ENCODE data around the gene ZBTB48.

ZBTB48 gene

DNA sequence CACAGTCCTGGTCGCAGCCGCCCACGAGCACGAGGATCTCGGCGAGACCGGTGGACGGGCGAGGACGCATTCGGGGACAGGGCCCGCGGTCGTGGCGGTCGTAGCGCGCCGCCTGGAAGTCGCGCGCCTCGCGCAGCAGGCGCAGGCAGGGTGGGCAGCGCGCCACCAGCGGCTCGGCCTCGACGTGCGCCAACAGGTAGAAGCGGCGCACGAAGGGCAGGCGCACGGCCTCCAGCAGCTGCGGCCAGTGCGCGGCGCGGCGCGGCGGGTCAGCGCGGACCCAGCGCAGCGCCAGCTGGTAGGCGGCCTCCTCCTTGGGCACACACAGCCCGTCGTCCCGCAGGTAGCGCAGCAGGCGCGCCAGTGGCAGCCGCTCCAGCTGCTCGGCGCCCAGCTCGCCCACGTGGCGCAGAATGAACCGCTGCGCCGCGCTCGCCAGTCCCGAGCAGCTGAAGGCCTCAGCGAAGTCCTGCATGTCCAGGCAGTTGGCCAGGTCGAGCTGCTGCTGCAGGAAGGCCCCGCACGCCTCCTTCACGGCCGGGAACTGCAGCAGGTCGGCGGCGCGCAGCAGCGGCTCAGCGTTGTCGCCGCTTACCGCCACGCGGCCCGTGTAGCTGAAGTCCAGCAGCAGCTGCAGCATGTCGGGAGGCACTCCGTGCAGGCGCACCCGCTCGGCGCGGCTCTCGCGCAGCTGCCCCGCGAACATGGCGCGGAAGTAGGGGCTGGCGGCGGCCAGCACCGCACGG is 22.3 kb downstream of the ZBTB48 start:
- DNase-seq (ENCODE audit: insufficient read length, low spot score) (no peak), FAIRE-seq (no peak)
- TF ChIP-seq, protein P1, sequence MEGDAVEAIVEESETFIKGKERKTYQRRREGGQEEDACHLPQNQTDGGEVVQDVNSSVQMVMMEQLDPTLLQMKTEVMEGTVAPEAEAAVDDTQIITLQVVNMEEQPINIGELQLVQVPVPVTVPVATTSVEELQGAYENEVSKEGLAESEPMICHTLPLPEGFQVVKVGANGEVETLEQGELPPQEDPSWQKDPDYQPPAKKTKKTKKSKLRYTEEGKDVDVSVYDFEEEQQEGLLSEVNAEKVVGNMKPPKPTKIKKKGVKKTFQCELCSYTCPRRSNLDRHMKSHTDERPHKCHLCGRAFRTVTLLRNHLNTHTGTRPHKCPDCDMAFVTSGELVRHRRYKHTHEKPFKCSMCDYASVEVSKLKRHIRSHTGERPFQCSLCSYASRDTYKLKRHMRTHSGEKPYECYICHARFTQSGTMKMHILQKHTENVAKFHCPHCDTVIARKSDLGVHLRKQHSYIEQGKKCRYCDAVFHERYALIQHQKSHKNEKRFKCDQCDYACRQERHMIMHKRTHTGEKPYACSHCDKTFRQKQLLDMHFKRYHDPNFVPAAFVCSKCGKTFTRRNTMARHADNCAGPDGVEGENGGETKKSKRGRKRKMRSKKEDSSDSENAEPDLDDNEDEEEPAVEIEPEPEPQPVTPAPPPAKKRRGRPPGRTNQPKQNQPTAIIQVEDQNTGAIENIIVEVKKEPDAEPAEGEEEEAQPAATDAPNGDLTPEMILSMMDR (IDR thresholded peaks at IDR 0.05; ENCODE audit: insufficient read depth, missing control alignments) = no peak

DNA sequence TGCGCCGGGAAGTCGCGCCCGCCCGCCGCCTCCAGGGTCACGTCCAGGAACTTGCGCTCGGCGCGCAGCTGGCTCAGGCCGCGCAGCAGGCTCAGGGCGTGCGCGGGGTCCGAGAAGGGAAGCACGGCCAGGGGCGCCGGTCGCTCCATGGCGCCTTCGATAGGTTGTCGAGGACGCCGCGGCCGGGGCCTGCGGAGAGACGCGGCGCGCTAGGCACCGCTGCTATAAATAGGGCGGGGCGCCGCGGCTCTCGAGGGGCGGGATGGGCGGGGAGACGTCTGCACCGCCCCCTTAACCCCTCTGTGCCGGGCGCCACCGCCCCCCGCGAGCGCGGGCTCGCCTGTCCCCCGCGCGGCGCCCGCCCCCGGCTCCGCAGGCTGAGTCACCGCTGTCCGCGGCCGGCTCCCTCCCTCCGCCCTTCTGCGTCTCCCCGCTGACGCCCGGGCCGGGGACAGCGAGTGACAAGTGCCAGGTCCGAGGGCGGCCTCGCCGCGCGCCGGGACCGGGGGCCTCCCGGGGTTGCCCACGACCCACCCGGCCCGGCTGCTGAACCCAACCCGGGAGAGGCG is 23.0 kb downstream of the ZBTB48 start, which contains the start of gene KLHL21:
TSS of gene KLHL21 (minus strand) at position 201 of the 569 bp plus-strand sequence. CDS start at position 149, 52 bp downstream.
- FAIRE-seq = no peak
- peak; percentile 59 for DNase-seq (ENCODE audit: insufficient read length, low spot score)
- TF ChIP-seq, protein P1 (IDR thresholded peaks at IDR 0.05; ENCODE audit: insufficient read depth, missing control alignments) = no peak

DNA sequence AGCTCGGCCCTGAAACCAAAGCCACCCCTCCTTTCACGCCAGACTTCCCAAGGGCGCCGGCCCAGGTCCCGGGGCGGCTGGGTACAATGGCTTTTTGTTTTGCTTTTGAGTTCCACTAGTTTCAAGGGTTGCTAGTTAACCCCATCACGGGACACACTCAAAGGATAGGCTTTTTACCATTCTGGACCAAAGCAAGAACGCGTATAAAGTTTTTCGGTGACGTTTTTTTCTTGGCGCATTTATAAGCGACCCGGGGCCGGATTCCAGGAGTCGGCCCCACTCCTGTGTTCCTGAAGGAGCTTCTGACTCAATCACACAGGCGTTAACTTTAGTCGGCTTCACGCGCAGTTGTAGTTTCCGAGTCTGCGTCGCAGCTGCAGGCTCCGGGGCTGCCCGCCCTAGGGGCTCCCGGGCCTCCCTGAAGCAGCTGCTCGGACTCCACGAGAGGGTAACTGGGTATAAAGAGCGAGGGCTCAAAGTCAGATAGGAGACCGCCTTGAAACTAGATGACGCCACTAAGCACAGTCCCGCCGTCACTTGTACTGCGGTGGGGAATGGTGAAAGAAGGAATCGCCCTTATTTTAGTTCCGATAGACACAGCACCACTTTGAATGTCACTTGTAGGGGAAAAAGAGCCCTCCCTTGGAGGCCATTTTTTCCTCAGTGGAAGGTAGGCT is 23.6 kb downstream of the ZBTB48 start:
- DNase-seq (ENCODE audit: insufficient read length, low spot score) = no peak
- no peak for FAIRE-seq
- TF ChIP-seq, protein P1 (IDR thresholded peaks at IDR 0.05; ENCODE audit: insufficient read depth, missing control alignments) = no peak

DNA sequence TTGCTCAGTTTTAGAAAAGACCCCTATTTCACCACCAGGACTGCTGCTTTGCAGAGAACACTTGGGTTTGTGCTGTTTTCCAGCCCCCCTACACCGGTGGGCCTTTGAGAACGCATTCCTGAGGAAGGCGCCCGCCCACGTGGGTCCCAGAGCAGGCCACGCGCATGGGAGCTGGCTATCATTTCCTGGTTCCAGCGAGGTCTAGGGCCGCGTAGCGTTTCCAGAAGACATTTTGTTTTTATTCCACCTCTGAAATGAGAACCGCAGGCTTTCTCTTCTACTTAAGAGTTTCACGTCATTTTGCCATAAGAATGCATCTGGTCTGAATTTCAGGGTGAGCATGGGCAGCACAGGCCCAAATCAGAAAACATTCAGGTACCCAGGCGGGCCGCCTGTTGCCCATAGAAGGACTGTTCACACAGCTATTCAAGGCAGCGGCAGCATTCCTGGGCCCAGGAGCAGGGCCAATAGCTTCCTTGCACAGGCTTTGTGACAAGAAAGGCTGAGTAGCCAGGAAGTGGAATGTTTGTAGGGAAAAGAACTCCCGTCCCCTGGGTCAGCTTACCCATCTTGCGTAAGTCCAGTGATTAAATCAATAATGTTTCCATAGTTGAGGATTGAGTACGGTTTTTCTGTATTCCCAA is 24.2 kb downstream of the ZBTB48 start:
- TF ChIP-seq, protein P1 (IDR thresholded peaks at IDR 0.05; ENCODE audit: insufficient read depth, missing control alignments) = no peak
- DNase-seq (ENCODE audit: insufficient read length, low spot score) (no peak), FAIRE-seq (no peak)

DNA sequence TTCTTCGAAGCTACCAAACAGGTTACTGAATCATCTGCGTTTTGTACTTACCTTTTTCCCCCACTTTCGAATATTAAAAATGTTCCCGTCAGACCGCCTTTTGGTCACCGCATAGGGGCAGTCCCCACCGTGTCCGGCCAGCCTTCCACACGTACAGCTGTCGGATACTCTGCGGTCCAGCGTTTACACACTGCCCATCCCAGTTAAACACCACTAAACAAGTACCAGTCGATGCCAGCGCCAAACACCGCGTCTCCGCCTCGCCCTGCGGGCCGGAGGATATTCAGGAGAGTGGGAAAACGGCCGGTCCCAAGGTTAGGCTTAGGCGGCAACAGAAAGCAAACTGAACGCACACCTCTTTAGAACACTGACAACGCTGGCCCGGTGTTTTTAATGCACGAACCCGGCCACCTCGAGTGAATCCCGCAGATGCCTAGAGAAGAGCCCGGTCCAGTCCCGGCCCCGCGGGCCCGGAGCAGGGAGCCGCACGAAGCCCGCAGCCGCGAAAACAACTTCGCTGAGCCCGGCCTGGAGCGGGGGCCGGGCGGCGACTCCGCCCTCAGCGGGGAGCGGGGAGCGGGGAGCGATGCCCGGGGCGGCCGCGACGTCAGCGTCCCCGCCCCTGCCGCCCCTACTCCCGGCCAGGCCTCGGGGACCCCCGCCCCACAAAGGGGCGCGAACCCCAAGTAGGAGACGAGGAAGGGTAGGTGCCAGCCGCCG is 33.0 kb downstream of the ZBTB48 start:
- FAIRE-seq (no peak), DNase-seq (ENCODE audit: insufficient read length, low spot score) (no peak)
- TF ChIP-seq, protein P1 (IDR thresholded peaks at IDR 0.05; ENCODE audit: insufficient read depth, missing control alignments) = no peak

DNA sequence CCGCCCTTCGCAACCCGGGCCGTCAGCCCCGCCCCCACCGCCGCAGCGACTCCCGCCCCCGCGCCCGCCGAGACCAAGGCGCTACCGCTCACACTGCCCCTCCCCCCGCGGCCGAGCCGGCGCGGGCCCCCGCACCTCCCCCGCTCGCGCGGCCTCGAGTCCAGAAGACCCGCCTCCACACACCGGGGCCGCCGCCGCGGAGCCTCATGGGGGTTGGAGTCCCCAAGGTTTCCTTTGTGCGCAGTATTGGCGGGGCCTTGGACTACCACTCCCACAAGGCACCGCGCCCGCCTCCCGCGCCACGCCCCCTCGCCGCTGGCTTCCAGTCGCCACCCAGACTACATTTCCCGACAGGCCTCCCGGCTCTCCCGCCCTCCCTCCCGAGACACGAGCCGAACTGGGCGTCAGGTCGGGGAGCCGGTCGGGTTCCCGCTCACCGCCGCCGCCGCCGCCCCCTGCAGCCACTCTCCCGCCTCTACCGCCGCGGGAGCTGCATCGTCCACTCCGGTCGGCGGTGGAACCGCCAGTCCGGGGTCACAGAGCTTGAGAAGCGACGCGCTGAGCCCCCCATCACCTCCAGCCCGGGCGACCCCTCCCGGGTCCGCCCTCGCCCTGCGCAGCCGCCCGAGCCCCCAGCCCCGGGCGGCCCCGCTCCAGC is 33.7 kb downstream of the ZBTB48 start, which contains the start of gene PHF13:
TSS of gene PHF13 (plus strand) at position 371 of the 658 bp plus-strand sequence. CDS start 336 bp downstream, outside the sequence.
- FAIRE-seq (no peak), DNase-seq (ENCODE audit: insufficient read length, low spot score) (peak; percentile 78)
- TF ChIP-seq, protein P1 (IDR thresholded peaks at IDR 0.05; ENCODE audit: insufficient read depth, missing control alignments) = no peak
